ENCODE measurements around the gene PGLYRP4.

PGLYRP4 gene

DNA sequence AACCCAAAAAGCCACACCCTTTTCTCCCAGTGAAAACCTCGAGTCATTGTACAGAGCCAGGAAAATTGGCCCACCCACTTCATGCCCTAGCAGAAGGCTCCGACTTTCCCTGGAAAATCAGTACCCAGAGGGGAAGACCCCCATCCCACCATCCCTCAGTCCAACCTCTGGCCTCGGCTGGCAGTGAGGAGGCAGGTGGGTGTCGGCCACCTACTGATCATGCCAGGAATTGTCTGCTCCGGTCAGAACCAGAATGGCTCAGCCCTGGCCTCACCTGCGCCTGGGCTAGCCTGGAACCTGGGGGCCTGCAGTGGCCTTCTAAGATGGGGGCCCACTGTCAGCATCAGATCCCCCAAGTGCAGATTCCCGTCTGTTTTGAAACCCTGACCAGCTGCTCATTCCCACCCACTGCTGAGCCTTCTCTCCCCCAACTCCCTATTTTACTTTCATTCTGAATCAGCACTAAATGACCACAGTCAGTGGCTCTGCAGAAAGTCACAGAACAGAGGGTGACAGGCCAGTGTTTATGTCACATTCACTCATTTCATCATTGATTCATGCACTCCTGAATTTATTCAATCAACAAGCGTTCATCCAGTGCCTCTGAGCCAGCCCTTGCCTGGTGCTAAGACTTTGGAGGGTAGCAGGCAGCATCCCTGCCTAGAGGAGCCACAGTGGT is 6.0 kb upstream of the PGLYRP4 start:
- no peak for DNase-seq (ENCODE audit: low read depth, low spot score)
- in situ Hi-C loops (cut with HindIII; ENCODE audit: low sequenced_read_pairs): loop anchor here (10.0 kb wide), 1 partner anchor 140 kb away; no protein-coding TSS in a partner anchor
- TF ChIP-seq CTCF (IDR thresholded peaks at IDR 0.05; ENCODE audit: low read depth, low read length): no peak
- no peak overlapping the region for H3K4me3 ChIP-seq (ENCODE audit: low read depth, low read length)

DNA sequence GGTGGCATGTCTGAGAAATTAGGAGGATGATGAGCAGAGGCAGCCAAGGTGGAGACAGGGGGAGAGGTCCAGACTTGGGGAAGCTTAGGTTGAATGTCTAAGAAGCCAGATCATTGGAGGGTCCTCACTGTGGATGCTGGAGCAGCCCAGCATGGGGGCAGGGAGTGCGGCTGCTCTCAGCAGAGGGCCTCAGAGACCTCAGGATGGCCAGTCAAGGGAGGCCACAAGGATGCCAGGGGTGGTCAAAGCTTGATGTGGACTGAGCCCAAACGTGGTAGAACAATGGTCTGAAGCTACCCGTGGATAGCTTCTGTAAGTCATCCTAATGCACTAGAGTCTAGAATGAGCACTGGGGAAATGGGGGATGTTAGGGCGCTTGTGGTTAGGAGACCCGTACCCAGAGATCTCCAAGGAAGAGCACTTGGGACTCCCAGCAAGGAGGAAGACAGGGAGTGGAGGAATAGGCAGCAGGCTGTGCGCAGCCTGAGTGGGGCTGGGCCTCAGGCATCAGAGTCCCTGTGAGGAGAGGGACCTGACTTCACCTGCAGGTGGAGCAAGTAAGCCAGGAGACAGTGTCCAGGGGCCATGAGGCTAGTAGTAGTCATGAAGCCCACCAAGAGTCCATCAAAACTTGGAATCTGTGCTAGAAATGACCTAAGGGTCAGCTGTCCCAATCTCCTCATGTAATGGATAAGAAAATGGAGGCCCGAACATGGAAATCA is 4.7 kb upstream of the PGLYRP4 start:
- no peak for DNase-seq (ENCODE audit: low read depth, low spot score)
- peak; percentile 50 for TF ChIP-seq CTCF (IDR thresholded peaks at IDR 0.05; ENCODE audit: low read depth, low read length)
- in situ Hi-C loops (cut with HindIII; ENCODE audit: low sequenced_read_pairs): loop anchor here (10.0 kb wide), 1 partner anchor 141 kb away; no protein-coding TSS in a partner anchor
- H3K4me3 ChIP-seq (ENCODE audit: low read depth, low read length): no peak overlapping the region

- in situ Hi-C loops (cut with HindIII; ENCODE audit: low sequenced_read_pairs): loop anchor here (10.0 kb wide), 1 partner anchor 142 kb away; no protein-coding TSS in a partner anchor
- DNase-seq (ENCODE audit: low read depth, low spot score): peak; percentile 61
- peak; percentile 88 for TF ChIP-seq CTCF (IDR thresholded peaks at IDR 0.05; ENCODE audit: low read depth, low read length)
- no peak overlapping the region for H3K4me3 ChIP-seq (ENCODE audit: low read depth, low read length)
Measured at GRCh38 chr1:153352523-153352922, 3.9 kb upstream of the PGLYRP4 start.

DNA sequence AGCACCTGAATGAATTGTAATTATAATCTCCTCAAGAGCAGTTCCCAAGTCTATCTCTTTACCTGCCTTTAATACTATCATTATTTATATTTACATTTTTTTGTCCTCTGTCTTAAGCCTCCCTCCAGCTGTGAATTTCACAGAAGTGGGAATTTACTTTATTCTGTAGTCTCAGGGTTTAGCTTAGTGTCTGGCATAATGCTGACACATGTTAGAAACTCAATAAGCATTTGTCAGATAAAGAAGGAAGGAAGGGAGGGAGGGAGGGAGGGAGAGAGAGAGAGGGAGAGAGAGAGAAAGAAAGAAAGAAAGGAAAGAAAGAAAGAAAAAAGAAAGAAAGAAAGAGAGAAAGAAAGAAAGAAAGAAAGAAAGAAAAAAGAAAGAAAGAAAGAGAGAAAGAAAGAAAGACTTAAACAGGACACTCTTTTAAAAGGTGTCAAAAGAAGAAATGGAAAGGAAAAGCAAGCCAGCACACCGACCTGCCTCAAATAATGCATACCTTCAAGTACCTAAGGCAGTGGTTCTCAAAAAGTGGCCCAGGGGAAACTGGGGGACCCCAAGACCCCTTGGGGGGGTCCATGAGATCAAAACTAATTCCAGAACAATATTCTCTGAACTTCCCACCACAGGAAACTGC is 1.8 kb upstream of the PGLYRP4 start:
- no peak overlapping the region for H3K4me3 ChIP-seq (ENCODE audit: low read depth, low read length)
- TF ChIP-seq CTCF (IDR thresholded peaks at IDR 0.05; ENCODE audit: low read depth, low read length): no peak
- no peak for DNase-seq (ENCODE audit: low read depth, low spot score)
- in situ Hi-C loops (cut with HindIII; ENCODE audit: low sequenced_read_pairs): loop anchor here (10.0 kb wide), 1 partner anchor 144 kb away; no protein-coding TSS in a partner anchor

GRCh38 chr1:153349363-153350320 is 1.0 kb upstream of the PGLYRP4 start:
- DNase-seq (ENCODE audit: low read depth, low spot score): no peak
- no peak overlapping the region for H3K4me3 ChIP-seq (ENCODE audit: low read depth, low read length)
- in situ Hi-C loops (cut with HindIII; ENCODE audit: low sequenced_read_pairs): loop anchor here (10.0 kb wide), 1 partner anchor 145 kb away; no protein-coding TSS in a partner anchor

More at GRCh38 chr1:153349363-153350320, 1.0 kb upstream of the PGLYRP4 start:
- no peak for TF ChIP-seq CTCF (IDR thresholded peaks at IDR 0.05; ENCODE audit: low read depth, low read length)

Data from astrocyte of the spinal cord (primary cell).